ENCODE data around the gene MLF2. TPM values are rescaled to one million over a fixed set of nuclear protein-coding genes. Genes with fewer than 3 reads are reported as not detected.

MLF2 gene
- 302 and 310 TPM in 2 replicates for polyA plus RNA-seq (2011; rRNA removed)
- 530 and 634 TPM in 2 replicates for polyA plus RNA-seq (2012; cell fraction: cytosol; rRNA removed)
- polyA plus RNA-seq (2012; cell fraction: nucleus; rRNA removed): 414 and 425 TPM in 2 replicates
- 269 to 305 TPM (median 295 TPM) in 3 replicates for polyA plus RNA-seq (2017; fragmentation: RNase III; extraction: RNeasy Plus Mini Kit Qiagen cat#74134 plus additional on column Dnase treatment)
- 200 and 287 TPM in 2 replicates for polyA minus RNA-seq (2011; rRNA and poly(A)+ RNA removed)

- ChIA-PET CTCF (interaction anchor here (0.6 to 13.7 kb wide), 49 partner anchors 9 to 208 kb away, joined by 3 to 670 read pairs (median 6); partner anchors contain the start of genes CD4, CDCA3, COPS7A and GNB3), POLR2A (interaction anchor here (0.6 to 4.4 kb wide), 25 partner anchors 9 to 416 kb away, joined by 3 to 118 read pairs (median 7); partner anchors contain the start of genes CDCA3, COPS7A, GPR162 and MRPL51)
- peak within 1 kb of the TSS; percentile 97 to 98 for H3K27ac ChIP-seq
- peaks cover 21% of the 10 kb centered on the region for H3K4me1 ChIP-seq
- DNase-seq (ENCODE audit: low read depth in 1 of 2, low spot score in 1 of 2) (peak; percentile 98 to 99), FAIRE-seq (peak; percentile 51), ATAC-seq (peak; percentile 93 to 94)
- 2% methylated on average over 24 of the region's 62 CpGs for WGBS (ENCODE audit: missing lambda C conversion rate)
- peak within 1 kb of the TSS; percentile 88 for H3K4me2 ChIP-seq
- no peaks in the 10 kb centered on the region for H3K9me3 ChIP-seq
- TF ChIP-seq, protein P1, sequence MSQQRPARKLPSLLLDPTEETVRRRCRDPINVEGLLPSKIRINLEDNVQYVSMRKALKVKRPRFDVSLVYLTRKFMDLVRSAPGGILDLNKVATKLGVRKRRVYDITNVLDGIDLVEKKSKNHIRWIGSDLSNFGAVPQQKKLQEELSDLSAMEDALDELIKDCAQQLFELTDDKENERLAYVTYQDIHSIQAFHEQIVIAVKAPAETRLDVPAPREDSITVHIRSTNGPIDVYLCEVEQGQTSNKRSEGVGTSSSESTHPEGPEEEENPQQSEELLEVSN (IDR thresholded peaks at IDR 0.05; ENCODE audit: borderline replicate concordance, low read depth): no peak
- TF ChIP-seq PHF8 (IDR thresholded peaks at IDR 0.05; ENCODE audit: borderline replicate concordance, low read depth) (peak; percentile 96), TP53 (CRISPR knock-in tag; IDR thresholded peaks at IDR 0.05) (peak; percentile 63; the same call in 1 of the 2 replicates), EHMT2 (IDR thresholded peaks at IDR 0.05; ENCODE audit: low read depth) (no peak), RFX5 (IDR thresholded peaks at IDR 0.05) (0 out of 2 replicates have a peak, but pooled peaks have one; percentile 58), MAZ (IDR thresholded peaks at IDR 0.05; ENCODE audit: borderline replicate concordance, low read depth, low read length) (peak; percentile 49; the same call in 1 of the 2 replicates), RARB (CRISPR knock-in tag; IDR thresholded peaks at IDR 0.05) (peak; percentile 39; the same call in 1 of the 2 replicates), JUN (IDR thresholded peaks at IDR 0.05) (peak; percentile 91 to 92; a peak in 4 of 5 replicates), POLR2A (IDR thresholded peaks at IDR 0.05; ENCODE audit: low read length) (peak; percentile 94), MYC (IDR thresholded peaks at IDR 0.05; ENCODE audit: borderline replicate concordance, low read length) (peak; percentile 77), NR3C1 (IDR thresholded peaks at IDR 0.05) (no peak), RAD21 (conservative IDR thresholded peaks at IDR 0.05 in 1 of 2, IDR thresholded peaks at IDR 0.05 in 1 of 2) (no peak; a peak in 2 of 5 replicates), EHF (CRISPR knock-in tag; IDR thresholded peaks at IDR 0.05) (no peak), FOSL2 (IDR thresholded peaks at IDR 0.05) (no peak), FOSL2 (CRISPR knock-in tag; IDR thresholded peaks at IDR 0.05) (peak; percentile 58; the same call in 1 of the 2 replicates), FOSB (CRISPR knock-in tag; IDR thresholded peaks at IDR 0.05) (peak; percentile 71; the same call in 1 of the 2 replicates)
- TF ChIP-seq, protein P2, sequence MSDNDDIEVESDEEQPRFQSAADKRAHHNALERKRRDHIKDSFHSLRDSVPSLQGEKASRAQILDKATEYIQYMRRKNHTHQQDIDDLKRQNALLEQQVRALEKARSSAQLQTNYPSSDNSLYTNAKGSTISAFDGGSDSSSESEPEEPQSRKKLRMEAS (IDR thresholded peaks at IDR 0.05): peak; percentile 71; the same call in 1 of the 2 replicates
- TF ChIP-seq, protein P3, sequence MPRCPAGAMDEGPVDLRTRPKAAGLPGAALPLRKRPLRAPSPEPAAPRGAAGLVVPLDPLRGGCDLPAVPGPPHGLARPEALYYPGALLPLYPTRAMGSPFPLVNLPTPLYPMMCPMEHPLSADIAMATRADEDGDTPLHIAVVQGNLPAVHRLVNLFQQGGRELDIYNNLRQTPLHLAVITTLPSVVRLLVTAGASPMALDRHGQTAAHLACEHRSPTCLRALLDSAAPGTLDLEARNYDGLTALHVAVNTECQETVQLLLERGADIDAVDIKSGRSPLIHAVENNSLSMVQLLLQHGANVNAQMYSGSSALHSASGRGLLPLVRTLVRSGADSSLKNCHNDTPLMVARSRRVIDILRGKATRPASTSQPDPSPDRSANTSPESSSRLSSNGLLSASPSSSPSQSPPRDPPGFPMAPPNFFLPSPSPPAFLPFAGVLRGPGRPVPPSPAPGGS (IDR thresholded peaks at IDR 0.05): peak; percentile 85; the same call in 2 of the 3 replicates
- TF ChIP-seq, protein P4, sequence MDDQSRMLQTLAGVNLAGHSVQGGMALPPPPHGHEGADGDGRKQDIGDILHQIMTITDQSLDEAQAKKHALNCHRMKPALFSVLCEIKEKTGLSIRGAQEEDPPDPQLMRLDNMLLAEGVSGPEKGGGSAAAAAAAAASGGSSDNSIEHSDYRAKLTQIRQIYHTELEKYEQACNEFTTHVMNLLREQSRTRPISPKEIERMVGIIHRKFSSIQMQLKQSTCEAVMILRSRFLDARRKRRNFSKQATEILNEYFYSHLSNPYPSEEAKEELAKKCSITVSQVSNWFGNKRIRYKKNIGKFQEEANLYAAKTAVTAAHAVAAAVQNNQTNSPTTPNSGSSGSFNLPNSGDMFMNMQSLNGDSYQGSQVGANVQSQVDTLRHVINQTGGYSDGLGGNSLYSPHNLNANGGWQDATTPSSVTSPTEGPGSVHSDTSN (IDR thresholded peaks at IDR 0.05): peak; percentile 37
- peak within 1 kb of the TSS; percentile 98 for H3K4me3 ChIP-seq
These were observed at the start of gene MLF2 for GRCh38 chr12:6752921-6753771. TSS of gene MLF2 (minus strand) at chr12:6753141. CDS start at chr12:6752334, 807 bp downstream.

GRCh38 chr12:6799147-6799546 lies 46.2 kb upstream of the MLF2 start:
- DNase-seq (ENCODE audit: low read depth in 1 of 2, low spot score in 1 of 2) (no peak), ATAC-seq (no peak), FAIRE-seq (no peak)
- no peaks in the 10 kb centered on the region for H3K9me3 ChIP-seq
- no peak overlapping the region for H3K4me3 ChIP-seq
- ChIA-PET CTCF (interaction anchor here (1.2 to 2.0 kb wide), 2 partner anchors 9 to 27 kb away, joined by 3 to 4 read pairs; partner anchors contain the start of gene CD4), POLR2A (no interaction called here)
- H3K4me1 ChIP-seq: no peaks in the 10 kb centered on the region
- WGBS (ENCODE audit: missing lambda C conversion rate): 81% methylated on average over 5 of the region's 5 CpGs
- TF ChIP-seq CEBPB (IDR thresholded peaks at IDR 0.05): no peak
- no peak for TF ChIP-seq HDAC2 (IDR thresholded peaks at IDR 0.05)
- TF ChIP-seq NPAS2 (CRISPR knock-in tag; IDR thresholded peaks at IDR 0.05; ENCODE audit: borderline replicate concordance): no peak
- TF ChIP-seq MAFK (IDR thresholded peaks at IDR 0.05; ENCODE audit: partially characterized antibody): no peak
- no peak for TF ChIP-seq FOXS1 (CRISPR knock-in tag; IDR thresholded peaks at IDR 0.05)
- TF ChIP-seq ZSCAN20 (CRISPR knock-in tag; IDR thresholded peaks at IDR 0.05): no peak
- TF ChIP-seq RAD21 (conservative IDR thresholded peaks at IDR 0.05 in 1 of 2, IDR thresholded peaks at IDR 0.05 in 1 of 2): no peak
- no peak for TF ChIP-seq MAZ (IDR thresholded peaks at IDR 0.05; ENCODE audit: borderline replicate concordance, low read depth, low read length)
- TF ChIP-seq POLR2A (IDR thresholded peaks at IDR 0.05; ENCODE audit: low read length): no peak
- TF ChIP-seq SMC3 (IDR thresholded peaks at IDR 0.05): no peak
- no peak for TF ChIP-seq EHF (CRISPR knock-in tag; IDR thresholded peaks at IDR 0.05)
- TF ChIP-seq, protein P5, sequence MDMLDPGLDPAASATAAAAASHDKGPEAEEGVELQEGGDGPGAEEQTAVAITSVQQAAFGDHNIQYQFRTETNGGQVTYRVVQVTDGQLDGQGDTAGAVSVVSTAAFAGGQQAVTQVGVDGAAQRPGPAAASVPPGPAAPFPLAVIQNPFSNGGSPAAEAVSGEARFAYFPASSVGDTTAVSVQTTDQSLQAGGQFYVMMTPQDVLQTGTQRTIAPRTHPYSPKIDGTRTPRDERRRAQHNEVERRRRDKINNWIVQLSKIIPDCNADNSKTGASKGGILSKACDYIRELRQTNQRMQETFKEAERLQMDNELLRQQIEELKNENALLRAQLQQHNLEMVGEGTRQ (IDR thresholded peaks at IDR 0.05): no peak
- no peak for TF ChIP-seq TP53 (CRISPR knock-in tag; IDR thresholded peaks at IDR 0.05)
- TF ChIP-seq SREBF2 (IDR thresholded peaks at IDR 0.05): no peak
- TF ChIP-seq, protein P6, sequence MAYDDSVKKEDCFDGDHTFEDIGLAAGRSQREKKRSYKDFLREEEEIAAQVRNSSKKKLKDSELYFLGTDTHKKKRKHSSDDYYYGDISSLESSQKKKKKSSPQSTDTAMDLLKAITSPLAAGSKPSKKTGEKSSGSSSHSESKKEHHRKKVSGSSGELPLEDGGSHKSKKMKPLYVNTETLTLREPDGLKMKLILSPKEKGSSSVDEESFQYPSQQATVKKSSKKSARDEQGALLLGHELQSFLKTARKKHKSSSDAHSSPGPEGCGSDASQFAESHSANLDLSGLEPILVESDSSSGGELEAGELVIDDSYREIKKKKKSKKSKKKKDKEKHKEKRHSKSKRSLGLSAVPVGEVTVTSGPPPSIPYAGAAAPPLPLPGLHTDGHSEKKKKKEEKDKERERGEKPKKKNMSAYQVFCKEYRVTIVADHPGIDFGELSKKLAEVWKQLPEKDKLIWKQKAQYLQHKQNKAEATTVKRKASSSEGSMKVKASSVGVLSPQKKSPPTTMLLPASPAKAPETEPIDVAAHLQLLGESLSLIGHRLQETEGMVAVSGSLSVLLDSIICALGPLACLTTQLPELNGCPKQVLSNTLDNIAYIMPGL (CRISPR knock-in tag; IDR thresholded peaks at IDR 0.05; ENCODE audit: borderline replicate concordance): no peak
- H3K27ac ChIP-seq: no peak overlapping the region
- H3K4me2 ChIP-seq: no peak overlapping the region

All from A549 (cell line).